KMS-11 (cell line): ENCODE results near the gene DENND4B.

Experiments used
- H2AFZ ChIP-seq: fragments of 200-600 bp; sonication (generic); 2 replicates; pipeline ENCODE4 v1.6.1; 2016; ENCODE audit warnings: antibody characterized with exemption, mixed run types, low read depth
- H3K27ac ChIP-seq: fragments of 200-600 bp; sonication (generic); 2 replicates; pipeline ENCODE4 v1.6.1; 2016; ENCODE audit warnings: mild to moderate bottlenecking, mixed run types
- H3K27me3 ChIP-seq: fragments of 200-600 bp; sonication (generic); 2 replicates; pipeline ENCODE4 v1.6.1; 2017; ENCODE audit warnings: mild to moderate bottlenecking, low read depth, mixed run types, moderate library complexity; ENCODE audit not compliant: insufficient read depth
- H3K36me3 ChIP-seq: fragments of 200-600 bp; sonication (generic); 2 replicates; pipeline ENCODE4 v1.6.1; 2017; ENCODE audit warnings: mild to moderate bottlenecking, mixed run types; ENCODE audit not compliant: insufficient read depth
- H3K4me1 ChIP-seq: fragments of 200-600 bp; sonication (generic); 2 replicates; pipeline ENCODE4 v1.6.1; 2016; ENCODE audit warnings: mild to moderate bottlenecking, low read depth, mixed run types; ENCODE audit not compliant: poor library complexity, severe bottlenecking
- H3K4me2 ChIP-seq: fragments of 200-600 bp; sonication (generic); 2 replicates; pipeline ENCODE4 v1.7.0; 2016; ENCODE audit warnings: mild to moderate bottlenecking, mixed run types
- H3K4me3 ChIP-seq: fragments of 200-600 bp; sonication (generic); IDR thresholded peaks from 2 replicates; pipeline ENCODE4 v1.6.1; 2017; ENCODE audit warnings: low read depth, low read length, mixed read lengths; ENCODE audit not compliant: insufficient read depth
- H3K79me2 ChIP-seq: fragments of 200-600 bp; sonication (generic); 2 replicates; pipeline ENCODE4 v1.6.1; 2016; ENCODE audit warnings: low read depth, mixed run types; ENCODE audit not compliant: insufficient read depth
- H3K9ac ChIP-seq: fragments of 200-600 bp; sonication (generic); 2 replicates; pipeline ENCODE4 v1.6.1; 2016; ENCODE audit warnings: mild to moderate bottlenecking, mixed run types
- H4K20me1 ChIP-seq: fragments of 200-600 bp; sonication (generic); 2 replicates; pipeline ENCODE4 v1.6.1; 2016; ENCODE audit warnings: mild to moderate bottlenecking, mixed run types; ENCODE audit not compliant: insufficient read depth
- TF ChIP-seq, protein P1 (sequence below): fragments of 200-600 bp; sonication (generic); conservative IDR thresholded peaks from 2 replicates; pipeline ENCODE4 v1.6.1; 2017; ENCODE audit warnings: low read depth, mild to moderate bottlenecking, antibody characterized with exemption, low read length, moderate library complexity, mixed read lengths

Gene DENND4B

DNA sequence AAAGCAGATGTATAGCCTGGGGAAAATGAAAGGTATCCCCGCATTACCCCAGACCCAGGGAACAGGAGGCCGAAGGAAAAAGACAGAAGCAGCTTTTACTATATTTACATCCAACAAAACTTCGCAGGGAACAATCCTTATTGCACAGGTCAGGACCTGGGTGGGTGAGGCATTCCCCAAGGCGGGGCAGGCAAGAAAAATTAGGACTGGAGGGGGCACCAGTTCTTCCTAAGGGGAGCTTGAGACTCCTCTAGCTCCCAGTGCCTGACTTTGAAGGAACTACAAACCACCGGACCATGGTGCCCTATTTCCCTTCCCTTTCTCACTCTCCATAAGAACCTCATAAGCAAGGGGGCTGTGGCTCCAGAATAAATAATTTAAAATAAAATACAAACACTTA, 17.1 kb downstream of the DENND4B start:
- Histone ChIP-seq H3K9ac (no peak overlapping the region), H3K4me3 (no peak overlapping the region), H3K27ac (no peak overlapping the region), H3K36me3 (no peaks in the 10 kb centered on the region), H4K20me1 (no peaks in the 10 kb centered on the region), H3K27me3 (no peaks in the 10 kb centered on the region), H2AFZ (no peak overlapping the region), H3K79me2 (peaks cover 3% of the 10 kb centered on the region), H3K4me2 (no peak overlapping the region), H3K4me1 (peaks cover 2% of the 10 kb centered on the region)
- TF ChIP-seq, protein P1, sequence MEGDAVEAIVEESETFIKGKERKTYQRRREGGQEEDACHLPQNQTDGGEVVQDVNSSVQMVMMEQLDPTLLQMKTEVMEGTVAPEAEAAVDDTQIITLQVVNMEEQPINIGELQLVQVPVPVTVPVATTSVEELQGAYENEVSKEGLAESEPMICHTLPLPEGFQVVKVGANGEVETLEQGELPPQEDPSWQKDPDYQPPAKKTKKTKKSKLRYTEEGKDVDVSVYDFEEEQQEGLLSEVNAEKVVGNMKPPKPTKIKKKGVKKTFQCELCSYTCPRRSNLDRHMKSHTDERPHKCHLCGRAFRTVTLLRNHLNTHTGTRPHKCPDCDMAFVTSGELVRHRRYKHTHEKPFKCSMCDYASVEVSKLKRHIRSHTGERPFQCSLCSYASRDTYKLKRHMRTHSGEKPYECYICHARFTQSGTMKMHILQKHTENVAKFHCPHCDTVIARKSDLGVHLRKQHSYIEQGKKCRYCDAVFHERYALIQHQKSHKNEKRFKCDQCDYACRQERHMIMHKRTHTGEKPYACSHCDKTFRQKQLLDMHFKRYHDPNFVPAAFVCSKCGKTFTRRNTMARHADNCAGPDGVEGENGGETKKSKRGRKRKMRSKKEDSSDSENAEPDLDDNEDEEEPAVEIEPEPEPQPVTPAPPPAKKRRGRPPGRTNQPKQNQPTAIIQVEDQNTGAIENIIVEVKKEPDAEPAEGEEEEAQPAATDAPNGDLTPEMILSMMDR: no peak

DNA sequence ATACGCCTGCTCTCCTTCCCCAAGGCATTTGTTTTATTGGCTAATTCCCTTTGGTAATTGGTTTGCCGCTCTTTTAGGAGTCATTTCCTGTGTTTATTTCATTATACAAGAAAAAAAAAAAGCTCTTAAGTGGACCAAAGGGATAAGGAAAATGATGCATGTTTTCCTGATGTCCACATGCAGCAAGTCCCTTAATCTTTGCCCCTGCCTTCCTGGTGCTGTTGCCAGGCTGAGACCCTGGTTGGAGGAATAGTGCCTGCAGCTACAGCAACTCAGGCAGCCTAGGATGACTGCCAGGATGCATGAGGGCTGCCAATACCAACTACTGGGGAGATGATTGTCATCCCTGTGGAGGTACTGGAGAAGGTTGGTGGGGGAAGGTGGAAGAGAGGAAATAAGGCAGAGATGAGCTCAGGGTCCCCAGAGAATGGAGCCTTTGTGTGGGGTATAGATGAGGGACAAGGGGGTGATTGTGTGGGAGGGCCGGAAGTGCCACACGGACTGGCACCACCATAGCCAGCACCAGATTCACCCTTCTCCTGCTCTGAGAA, 17.7 kb downstream of the DENND4B start:
- no peaks in the 10 kb centered on the region for H3K27me3 ChIP-seq
- no peak overlapping the region for H3K4me2 ChIP-seq
- no peak overlapping the region for H3K27ac ChIP-seq
- H3K9ac ChIP-seq: no peak overlapping the region
- no peaks in the 10 kb centered on the region for H3K36me3 ChIP-seq
- H3K4me3 ChIP-seq: no peak overlapping the region
- H2AFZ ChIP-seq: no peak overlapping the region
- no peaks in the 10 kb centered on the region for H4K20me1 ChIP-seq
- TF ChIP-seq, protein P1: no peak
- H3K4me1 ChIP-seq: peaks cover 8% of the 10 kb centered on the region
- peaks cover 9% of the 10 kb centered on the region for H3K79me2 ChIP-seq

DNA sequence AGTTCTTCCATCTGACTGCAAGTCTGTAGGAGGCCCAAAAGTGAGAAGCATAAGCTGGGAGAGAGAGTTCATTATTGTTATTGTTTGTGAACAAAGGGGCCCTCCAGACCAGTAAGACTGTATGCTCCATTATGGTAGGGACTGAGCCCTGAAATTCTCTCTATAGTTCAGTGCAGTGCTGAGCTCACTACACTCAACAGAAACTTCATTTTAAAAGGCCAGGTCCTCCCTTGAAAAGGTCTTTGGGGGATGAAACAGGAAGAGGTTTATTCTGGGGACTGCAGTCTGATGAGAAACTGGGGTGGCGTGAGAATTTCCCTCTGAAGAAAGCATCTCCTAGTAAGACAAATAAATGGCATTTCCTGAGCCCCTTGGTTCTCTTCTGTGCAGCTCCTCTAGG, 18.3 kb downstream of the DENND4B start:
- H3K36me3 ChIP-seq: no peaks in the 10 kb centered on the region
- no peak overlapping the region for H3K27ac ChIP-seq
- peaks cover 8% of the 10 kb centered on the region for H3K4me1 ChIP-seq
- H3K4me2 ChIP-seq: no peak overlapping the region
- no peaks in the 10 kb centered on the region for H4K20me1 ChIP-seq
- H3K79me2 ChIP-seq: peaks cover 11% of the 10 kb centered on the region
- no peak overlapping the region for H3K9ac ChIP-seq
- H2AFZ ChIP-seq: no peak overlapping the region
- no peaks in the 10 kb centered on the region for H3K27me3 ChIP-seq
- H3K4me3 ChIP-seq: no peak overlapping the region
- TF ChIP-seq, protein P1: no peak

DNA sequence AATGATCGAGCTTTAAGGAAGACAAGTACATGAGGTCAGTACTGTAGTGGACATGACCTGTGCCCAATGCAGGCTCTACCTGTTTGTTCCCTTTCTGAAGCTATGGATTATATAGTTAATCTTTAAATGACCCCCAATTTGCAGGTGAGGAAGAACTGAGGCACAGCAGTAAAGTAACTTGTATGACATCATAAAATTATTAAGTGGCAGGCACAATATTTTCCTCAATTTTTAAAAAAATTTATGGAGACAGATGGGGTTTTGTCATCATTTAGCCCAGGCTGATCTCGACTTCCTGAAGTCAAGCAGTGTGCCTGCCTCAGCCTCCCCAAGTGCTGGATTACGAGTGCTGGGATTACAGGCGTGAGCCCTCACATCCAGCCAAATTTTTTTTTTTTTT, 20.1 kb downstream of the DENND4B start:
- Histone ChIP-seq H4K20me1 (no peaks in the 10 kb centered on the region), H3K27me3 (no peaks in the 10 kb centered on the region), H3K36me3 (no peaks in the 10 kb centered on the region), H3K4me3 (no peak overlapping the region), H3K27ac (no peak overlapping the region), H3K4me1 (peaks cover 9% of the 10 kb centered on the region), H2AFZ (no peak overlapping the region), H3K4me2 (no peak overlapping the region), H3K9ac (no peak overlapping the region), H3K79me2 (peaks cover 19% of the 10 kb centered on the region)
- TF ChIP-seq, protein P1: no peak
